GM19397 (cell line): ENCODE results near the gene PUS7L.
A peak's percentile ranks its signal among the peaks of the same experiment; 100 is the strongest.
"Not testable (repeated sequence)": the region's sequence is repeated elsewhere in the genome, so short reads cannot be mapped to it uniquely, and the experiment has no call there.

Experiments used
- ATAC-seq: cut with Tn5 transposase; IDR thresholded peaks from one replicate; pipeline ENCODE4 v1.9.1; 2021; ENCODE audit warnings: mild to moderate bottlenecking, moderate library complexity; ENCODE audit not compliant: unreplicated experiment

Gene PUS7L

GRCh38 chr12:43758728-43759563 lies at the start of gene PUS7L, which contains the start of gene IRAK4:
PUS7L (minus strand) TSS chr12:43758790; CDS start chr12:43755245, 3,545 bp downstream.
IRAK4 (plus strand) TSS chr12:43758951; CDS start chr12:43768112, 9,161 bp downstream.
- ATAC-seq = peak; percentile 98

- no peak for ATAC-seq
These were observed 48.8 kb upstream of the PUS7L start for GRCh38 chr12:43807386-43807785.

GRCh38 chr12:43806737-43807072 lies 48.1 kb upstream of the PUS7L start:
- no peak for ATAC-seq

GRCh38 chr12:43805860-43806736 lies 47.5 kb upstream of the PUS7L start, which contains the start of gene TWF1:
TWF1 (minus strand) TSS chr12:43806317; CDS start chr12:43806245, 72 bp downstream.
- ATAC-seq = peak; percentile 98

GRCh38 chr12:43805149-43805859 lies 46.7 kb upstream of the PUS7L start:
- no peak for ATAC-seq

GRCh38 chr12:43797561-43798217 lies 39.1 kb upstream of the PUS7L start:
- no peak for ATAC-seq

- ATAC-seq = no peak
These were observed 37.2 kb upstream of the PUS7L start for GRCh38 chr12:43795716-43796280.

- no peak for ATAC-seq
These were observed 31.4 kb upstream of the PUS7L start for GRCh38 chr12:43789941-43790340.

- ATAC-seq = no peak
These were observed 28.5 kb upstream of the PUS7L start for GRCh38 chr12:43786899-43787693.

GRCh38 chr12:43776498-43776897 lies 17.9 kb upstream of the PUS7L start:
- no peak for ATAC-seq

- ATAC-seq = no peak
These were observed 7.7 kb upstream of the PUS7L start for GRCh38 chr12:43766291-43766690.

GRCh38 chr12:43764528-43764927 lies 5.9 kb upstream of the PUS7L start:
- no peak for ATAC-seq

- ATAC-seq = no peak
These were observed 5.2 kb upstream of the PUS7L start for GRCh38 chr12:43763769-43764168.

- no peak for ATAC-seq
These were observed 4.0 kb upstream of the PUS7L start for GRCh38 chr12:43762596-43762995.

- no peak for ATAC-seq
These were observed 2.9 kb upstream of the PUS7L start for GRCh38 chr12:43761500-43761899.

- ATAC-seq = no peak
These were observed 1.8 kb upstream of the PUS7L start for GRCh38 chr12:43760396-43760795.

- ATAC-seq = no peak
These were observed 303 bp downstream of the PUS7L start for GRCh38 chr12:43758247-43758727.

- no peak for ATAC-seq
These were observed 4.6 kb downstream of the PUS7L start for GRCh38 chr12:43754015-43754414.

- not testable (repeated sequence) for ATAC-seq
These were observed 7.2 kb downstream of the PUS7L start for GRCh38 chr12:43751360-43751759.
